Spleen (tissue), 11 donors: ENCODE measurements around the gene DHCR7. TPM values are rescaled to one million over a fixed set of nuclear protein-coding genes. Genes with fewer than 3 reads are reported as not detected.

Experiments
- DNase-seq: peaks from one replicate; pipeline ENCODE4 v3.0.0-alpha.2; 2020
- H3K27ac ChIP-seq, 8 donors: fragments of 200-600 bp; sonication (generic) in 7 of 8; 1 replicate in 4 of 8; 2 replicates in 4 of 8; pipeline versions ENCODE4 v1.5.0 to v1.8.0; 2016 to 2021; ENCODE audit warnings: inconsistent platforms in 4 of 8, mild to moderate bottlenecking in 4 of 8, moderate library complexity in 1 of 8
- H3K27me3 ChIP-seq, 7 donors: fragments of 200-600 bp; sonication (generic) in 6 of 7; replicated peaks in 1 of 7; 1 replicate in 4 of 7; 2 replicates in 3 of 7; pipeline versions ENCODE4 v1.5.0 to v1.8.0; 2016 to 2021; ENCODE audit warnings: inconsistent platforms in 3 of 7, mild to moderate bottlenecking in 1 of 7
- H3K36me3 ChIP-seq, 6 donors: fragments of 200-600 bp; sonication (generic) in 5 of 6; 1 replicate in 4 of 6; 2 replicates in 2 of 6; pipeline versions ENCODE4 v1.5.0 to v1.8.0; 2016 to 2021; ENCODE audit warnings: inconsistent platforms in 2 of 6
- H3K4me1 ChIP-seq, 6 donors: fragments of 200-600 bp; sonication (generic) in 5 of 6; 1 replicate in 3 of 6; 2 replicates in 3 of 6; pipeline versions ENCODE4 v1.5.0 to v1.8.0; 2016 to 2021; ENCODE audit warnings: inconsistent platforms in 3 of 6
- H3K4me3 ChIP-seq, 8 donors: fragments of 200-600 bp; sonication (generic) in 7 of 8; 1 replicate in 4 of 8; 2 replicates in 4 of 8; pipeline versions ENCODE4 v1.5.0 to v1.8.0; 2016 to 2021; ENCODE audit warnings: inconsistent platforms in 4 of 8, mild to moderate bottlenecking in 4 of 8, moderate library complexity in 2 of 8
- H3K9me3 ChIP-seq, 8 donors: fragments of 200-600 bp; sonication (generic) in 7 of 8; 1 replicate in 4 of 8; 2 replicates in 4 of 8; pipeline versions ENCODE4 v1.5.0 to v1.8.0; 2016 to 2021; ENCODE audit warnings: inconsistent platforms in 4 of 8
- POLR2A ChIP-seq, 3 donors: fragments of 450-650 bp; IDR thresholded peaks; one replicate each; pipeline ENCODE4 v1.5.1; 2017; ENCODE audit warnings: antibody characterized with exemption in 3 of 3, mild to moderate bottlenecking in 1 of 3
- POLR2AphosphoS5 ChIP-seq, 3 donors: sonication (generic); formaldehyde crosslinking; IDR thresholded peaks; one replicate each; pipeline ENCODE4 v1.5.1; 2017; ENCODE audit warnings: antibody characterized with exemption in 3 of 3
- WGBS, 5 donors: extraction: QIAGEN DNeasy Blood & Tissue Kit in 3 of 5; methylation state at CpG; one replicate each; pipeline versions ENCODE4 v1.1.5 to v1.1.7; 2013 to 2018; 5-methylcytosine and 5-hydroxymethylcytosine counted together
- intact Hi-C: fragments of 100-400 bp; cut with DNase I; formaldehyde crosslinking; loops from one replicate; pipeline ENCODE4 v1.15.0; 2023; ENCODE audit warnings: low total_unique reads
- polyA plus RNA-seq, 3 donors: library from polyadenylated mRNA; stranded (reverse); fragments of 200-250 nt; gene quantifications; one replicate each; pipeline ENCODE4 v1.2.1, GENCODE V29; 2013
- total RNA-seq, 7 donors: library from RNA; depleted of rRNA in 3 of 7; stranded (reverse); fragments of >200 nt in 3 of 7; fragmentation: NEBNext Ultra II Directional in 4 of 7; extraction: Animal tissue kit (Norgen Biotek cat#: 25700) in 4 of 7; gene quantifications; one replicate each; pipeline versions ENCODE4 v1.1.0 to v1.2.1, GENCODE V29; 2016 to 2021
- TF ChIP-seq, protein P1 (sequence below), 11 experiments: fragments of 200-600 bp in 7 of 11; fragments of 450-650 bp in 4 of 11; sonication (generic) in 4 of 11; IDR thresholded peaks in 8 of 11; conservative IDR thresholded peaks in 3 of 11; 1 replicate in 7 of 11; 2 replicates in 4 of 11; pipeline versions ENCODE4 v1.4.0 to v1.8.0; 2016 to 2021; ENCODE audit warnings: antibody characterized with exemption in 11 of 11, inconsistent platforms in 4 of 11, mild to moderate bottlenecking in 1 of 11
- donor health status: healthy with polysubstance abuse.
- donor health status: DM: no; HTN: no; CAD: no; lungs with moderate emphysema.
- donor health status: DM: no; HTN: no; CAD: no.
- donor health status: Bipolar disorder and iron deficiency.
- donor health status: healthy.
- donor health status: DM: no; HTN: no; CAD: no.
- donor health status: DM: yes; HTN: yes; CAD: no.

Gene DHCR7
- total and polyA plus RNA-seq, 10 donors, result 3.6 to 26.4 (median 14.3) TPM

DNA sequence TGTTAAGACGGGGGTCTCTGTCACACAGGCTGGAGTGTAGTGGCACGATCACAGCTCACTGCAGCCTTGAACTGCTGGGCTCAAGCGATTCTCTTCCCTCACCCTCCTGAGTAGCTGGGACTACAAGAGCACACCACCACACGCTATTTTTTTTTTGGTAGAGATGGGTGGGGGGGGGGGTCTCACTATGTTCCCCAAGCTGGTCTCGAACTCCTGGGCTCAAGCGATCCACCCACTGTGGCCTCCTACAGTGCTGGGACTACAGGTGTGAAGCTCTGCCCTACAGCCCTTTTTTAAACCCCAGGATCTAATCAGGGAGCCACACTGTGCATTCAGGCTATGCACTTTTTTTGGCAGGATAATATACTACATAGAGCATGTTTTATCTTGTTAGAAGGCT is 1.4 kb upstream of the DHCR7 start:
- H3K9me3 ChIP-seq, result peaks cover 0 to 13% (median 7%) of the 10 kb centered on the region in 8 donors
- no peak for DNase-seq
- peaks cover 25 to 73% (median 62%) of the 10 kb centered on the region in 6 donors for H3K4me1 ChIP-seq
- peaks cover 0 to 12% (median 0%) of the 10 kb centered on the region in 6 donors for H3K36me3 ChIP-seq
- H3K27me3 ChIP-seq, result no peaks in the 10 kb centered on the region
- intact Hi-C loops, result no loop called here
- H3K27ac ChIP-seq, result peak overlapping the region in 6 of 8 donors; percentile 29 to 97 (median 92)
- 42 to 63% (median 48%) methylated on average over 5 to 6 of the region's 6 CpGs for WGBS, 5 donors
- peak overlapping the region in 6 of 8 donors; percentile 72 to 92 (median 77) for H3K4me3 ChIP-seq
- TF ChIP-seq, protein P1, sequence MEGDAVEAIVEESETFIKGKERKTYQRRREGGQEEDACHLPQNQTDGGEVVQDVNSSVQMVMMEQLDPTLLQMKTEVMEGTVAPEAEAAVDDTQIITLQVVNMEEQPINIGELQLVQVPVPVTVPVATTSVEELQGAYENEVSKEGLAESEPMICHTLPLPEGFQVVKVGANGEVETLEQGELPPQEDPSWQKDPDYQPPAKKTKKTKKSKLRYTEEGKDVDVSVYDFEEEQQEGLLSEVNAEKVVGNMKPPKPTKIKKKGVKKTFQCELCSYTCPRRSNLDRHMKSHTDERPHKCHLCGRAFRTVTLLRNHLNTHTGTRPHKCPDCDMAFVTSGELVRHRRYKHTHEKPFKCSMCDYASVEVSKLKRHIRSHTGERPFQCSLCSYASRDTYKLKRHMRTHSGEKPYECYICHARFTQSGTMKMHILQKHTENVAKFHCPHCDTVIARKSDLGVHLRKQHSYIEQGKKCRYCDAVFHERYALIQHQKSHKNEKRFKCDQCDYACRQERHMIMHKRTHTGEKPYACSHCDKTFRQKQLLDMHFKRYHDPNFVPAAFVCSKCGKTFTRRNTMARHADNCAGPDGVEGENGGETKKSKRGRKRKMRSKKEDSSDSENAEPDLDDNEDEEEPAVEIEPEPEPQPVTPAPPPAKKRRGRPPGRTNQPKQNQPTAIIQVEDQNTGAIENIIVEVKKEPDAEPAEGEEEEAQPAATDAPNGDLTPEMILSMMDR (IDR thresholded peaks at IDR 0.05 in 8 of 11, conservative IDR thresholded peaks at IDR 0.05 in 3 of 11), result no peak
- TF ChIP-seq POLR2A (IDR thresholded peaks at IDR 0.05) (no peak), POLR2AphosphoS5 (IDR thresholded peaks at IDR 0.05) (no peak)

DNA sequence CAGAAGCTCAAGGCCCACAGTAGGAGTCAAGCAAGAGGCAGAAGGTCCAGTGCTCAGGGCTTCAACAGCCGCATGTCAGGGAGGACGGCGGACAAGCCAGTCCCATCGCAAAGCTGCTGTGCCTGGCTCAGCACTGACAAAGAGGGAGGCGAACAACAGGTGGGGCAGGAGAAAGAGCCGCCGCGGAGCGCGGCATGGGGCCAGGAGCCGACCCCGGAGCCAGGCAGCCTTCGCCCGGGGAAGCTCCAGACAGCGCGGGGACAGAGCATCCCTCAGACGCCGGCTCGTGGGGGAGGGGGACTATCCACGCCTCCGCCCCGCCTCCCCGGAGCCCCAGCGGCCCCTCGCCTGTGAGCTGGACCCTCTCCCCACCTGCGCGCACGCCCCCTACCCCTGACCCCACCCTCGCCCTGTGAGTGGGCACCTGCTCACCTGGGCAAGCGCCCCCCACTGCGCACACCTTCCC is 369 bp downstream of the DHCR7 start:
- 3 to 8% (median 4%) methylated on average over 13 to 31 of the region's 31 CpGs; no CpG with 5 or more reads in 1 of the 5 donors for WGBS, 5 donors
- peak overlapping the region; percentile 66 to 97 (median 88) for H3K27ac ChIP-seq
- no peaks in the 10 kb centered on the region for H3K27me3 ChIP-seq
- peaks cover 18 to 60% (median 50%) of the 10 kb centered on the region in 6 donors for H3K4me1 ChIP-seq
- H3K36me3 ChIP-seq, result peaks cover 0 to 30% (median 15%) of the 10 kb centered on the region in 6 donors
- TF ChIP-seq POLR2A (IDR thresholded peaks at IDR 0.05) (no peak), POLR2AphosphoS5 (IDR thresholded peaks at IDR 0.05) (no peak)
- TF ChIP-seq, protein P1 (IDR thresholded peaks at IDR 0.05 in 8 of 11, conservative IDR thresholded peaks at IDR 0.05 in 3 of 11), result no peak
- peak overlapping the region; percentile 71 to 93 (median 77) for H3K4me3 ChIP-seq
- peaks cover 0 to 13% (median 7%) of the 10 kb centered on the region in 8 donors for H3K9me3 ChIP-seq
- DNase-seq, result peak; percentile 93
- intact Hi-C loops, result no loop called here

DNA sequence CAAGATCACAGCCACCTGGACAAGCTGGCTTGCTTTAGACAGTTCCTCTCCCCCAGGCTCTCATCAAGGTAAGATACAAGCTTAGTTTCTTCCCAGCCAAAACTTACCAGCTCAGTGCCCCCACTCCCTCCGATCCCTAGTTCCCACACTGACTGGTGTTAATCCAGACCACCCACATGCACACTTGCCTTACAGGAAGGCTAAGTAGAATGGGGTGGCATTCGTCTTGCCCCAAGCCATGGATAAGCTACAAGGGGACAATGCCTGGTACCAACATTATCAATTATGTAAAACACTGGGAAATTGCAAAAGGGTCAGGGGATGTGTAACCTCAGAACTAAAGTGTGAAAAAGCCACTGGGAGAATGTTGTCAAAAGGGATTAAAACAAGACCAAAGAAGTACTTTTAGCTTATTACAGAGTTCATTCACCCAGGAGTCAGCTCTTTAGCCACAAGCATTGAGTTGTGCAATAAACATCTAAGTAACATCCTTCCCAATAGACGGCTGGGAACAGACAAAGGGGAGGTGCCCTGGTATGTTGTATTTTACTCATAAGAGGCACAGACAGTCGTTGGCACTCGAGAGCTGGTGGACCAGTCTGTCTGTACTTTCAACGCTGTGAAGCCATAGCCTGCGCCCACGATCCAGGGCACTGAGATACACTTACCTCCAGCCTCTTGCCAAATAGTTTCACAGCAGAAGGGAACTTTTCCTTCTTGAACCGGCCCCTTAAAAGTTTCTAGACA is 1.1 kb downstream of the DHCR7 start:
- H3K4me3 ChIP-seq, result peak overlapping the region in 6 of 8 donors; percentile 72 to 92 (median 77)
- no peak for DNase-seq
- WGBS, 5 donors, result 45 to 69% (median 58%) methylated on average over 9 of the region's 9 CpGs
- H3K27ac ChIP-seq, result peak overlapping the region; percentile 66 to 97 (median 88)
- H3K9me3 ChIP-seq, result peaks cover 0 to 13% (median 7%) of the 10 kb centered on the region in 8 donors
- peaks cover 0 to 37% (median 20%) of the 10 kb centered on the region in 6 donors for H3K36me3 ChIP-seq
- H3K27me3 ChIP-seq, result no peaks in the 10 kb centered on the region
- peaks cover 17 to 54% (median 47%) of the 10 kb centered on the region in 6 donors for H3K4me1 ChIP-seq
- intact Hi-C loops, result no loop called here
- TF ChIP-seq POLR2A (IDR thresholded peaks at IDR 0.05), result no peak
- peak in 1 of 3 donors; percentile 28 for TF ChIP-seq POLR2AphosphoS5 (IDR thresholded peaks at IDR 0.05)

DNA sequence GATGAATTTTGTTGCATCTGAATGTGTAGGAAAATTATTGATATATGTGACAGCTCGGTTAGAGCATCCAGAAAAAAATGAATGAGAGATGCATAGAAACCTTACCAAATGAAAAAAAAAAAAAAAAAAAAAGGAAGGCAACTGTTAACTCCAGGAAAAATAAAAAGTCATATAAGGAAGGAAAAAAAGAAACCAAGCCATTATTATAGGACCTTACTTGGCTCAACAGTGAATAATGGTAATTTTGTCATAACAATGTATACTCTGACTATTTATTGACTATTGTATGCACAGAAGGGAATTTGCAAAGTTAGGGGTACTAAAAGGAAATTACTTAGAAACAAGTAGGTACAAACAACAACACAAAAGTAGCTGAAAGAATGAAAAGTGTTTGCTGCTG is 2.0 kb downstream of the DHCR7 start:
- H3K36me3 ChIP-seq, result peaks cover 0 to 47% (median 29%) of the 10 kb centered on the region in 6 donors
- intact Hi-C loops, result no loop called here
- no peak for TF ChIP-seq POLR2AphosphoS5 (IDR thresholded peaks at IDR 0.05)
- TF ChIP-seq, protein P1 (IDR thresholded peaks at IDR 0.05 in 8 of 11, conservative IDR thresholded peaks at IDR 0.05 in 3 of 11), result no peak
- no peak for TF ChIP-seq POLR2A (IDR thresholded peaks at IDR 0.05)
- H3K4me1 ChIP-seq, result peaks cover 10 to 45% (median 37%) of the 10 kb centered on the region in 6 donors
- no peak overlapping the region for H3K4me3 ChIP-seq
- 91 to 97% (median 93%) methylated on average over 1 of the region's 1 CpG for WGBS, 5 donors
- no peak for DNase-seq
- peaks cover 0 to 13% (median 7%) of the 10 kb centered on the region in 8 donors for H3K9me3 ChIP-seq
- H3K27me3 ChIP-seq, result no peaks in the 10 kb centered on the region
- no peak overlapping the region for H3K27ac ChIP-seq
